ENCODE results near the gene MBD5. TPM values are rescaled to one million over a fixed set of nuclear protein-coding genes. Genes with fewer than 3 reads are reported as not detected.

Gene MBD5
- total and polyA plus RNA-seq, 7 donors, result 2.3 to 81.1 (median 67.0) TPM

GRCh38 chr2:148526509-148527346 lies 505.8 kb downstream of the MBD5 start:
- H3K4me1 ChIP-seq, result peaks cover 0 to 8% (median 4%) of the 10 kb centered on the region in 4 donors
- H3K27ac ChIP-seq, result no peak overlapping the region
- no peak overlapping the region for H3K4me3 ChIP-seq
- intact Hi-C loops (cut with DNase I), result no loop called here
- no peaks in the 10 kb centered on the region for H3K36me3 ChIP-seq
- no peak for DNase-seq
- H3K9me3 ChIP-seq, result no peaks in the 10 kb centered on the region
- no peaks in the 10 kb centered on the region for H3K27me3 ChIP-seq
- WGBS, 2 donors, result 76% methylated on average over 9 of the region's 9 CpGs
- TF ChIP-seq POLR2A (IDR thresholded peaks at IDR 0.05) (no peak), POLR2AphosphoS5 (IDR thresholded peaks at IDR 0.05) (peak in 1 of 4 donors; percentile 9)

- no peaks in the 10 kb centered on the region for H3K36me3 ChIP-seq
- intact Hi-C loops (cut with DNase I), result no loop called here
- no peak for DNase-seq
- no peak for TF ChIP-seq EP300 (IDR thresholded peaks at IDR 0.05)
- no peak for TF ChIP-seq CTCF (IDR thresholded peaks at IDR 0.05)
- 79 to 83% methylated on average over 14 of the region's 14 CpGs for WGBS, 2 donors
- peaks cover 0 to 8% (median 4%) of the 10 kb centered on the region in 4 donors for H3K4me1 ChIP-seq
- no peak overlapping the region for H3K4me3 ChIP-seq
- H3K27me3 ChIP-seq, result no peaks in the 10 kb centered on the region
- no peak overlapping the region for H3K27ac ChIP-seq
- H3K9me3 ChIP-seq, result no peaks in the 10 kb centered on the region
Measured at GRCh38 chr2:148527488-148528340, 506.8 kb downstream of the MBD5 start.

- WGBS, 2 donors, result 80 to 89% methylated on average over 6 of the region's 6 CpGs
- Histone ChIP-seq H3K4me1 (peaks cover 0 to 8% (median 4%) of the 10 kb centered on the region in 4 donors), H3K4me3 (no peak overlapping the region), H3K27me3 (peaks cover 0 to 5% (median 0%) of the 10 kb centered on the region in 3 donors), H3K9me3 (no peaks in the 10 kb centered on the region), H3K36me3 (no peaks in the 10 kb centered on the region), H3K27ac (no peak overlapping the region)
- intact Hi-C loops (cut with DNase I), result no loop called here
- DNase-seq, result no peak
- TF ChIP-seq EP300 (IDR thresholded peaks at IDR 0.05) (no peak), POLR2AphosphoS5 (IDR thresholded peaks at IDR 0.05) (no peak), POLR2A (IDR thresholded peaks at IDR 0.05) (no peak), CTCF (IDR thresholded peaks at IDR 0.05) (no peak)
Measured at GRCh38 chr2:148528356-148529064, 507.6 kb downstream of the MBD5 start.

- DNase-seq, result no peak
- intact Hi-C loops (cut with DNase I), result no loop called here
- H3K27me3 ChIP-seq, result peaks cover 0 to 8% (median 0%) of the 10 kb centered on the region in 3 donors
- no peaks in the 10 kb centered on the region for H3K9me3 ChIP-seq
- H3K27ac ChIP-seq, result no peak overlapping the region
- H3K4me3 ChIP-seq, result no peak overlapping the region
- TF ChIP-seq EP300 (IDR thresholded peaks at IDR 0.05) (no peak), POLR2AphosphoS5 (IDR thresholded peaks at IDR 0.05) (no peak), CTCF (IDR thresholded peaks at IDR 0.05) (no peak), POLR2A (IDR thresholded peaks at IDR 0.05) (no peak)
- H3K4me1 ChIP-seq, result peaks cover 0 to 1% (median under 1%) of the 10 kb centered on the region in 4 donors
- no peaks in the 10 kb centered on the region for H3K36me3 ChIP-seq
- 83 to 84% methylated on average over 8 of the region's 8 CpGs for WGBS, 2 donors
Measured at GRCh38 chr2:148529745-148530144, 508.9 kb downstream of the MBD5 start.
